Mesodermal cell (in vitro differentiated cells): ENCODE measurements around the gene STUM.

Source experiments
- H3K27ac ChIP-seq: 2 replicates; pipeline ENCODE4 v1.7.0; 2013; ENCODE audit warnings: mild to moderate bottlenecking, low read depth, low read length, moderate library complexity; ENCODE audit not compliant: severe bottlenecking
- H3K36me3 ChIP-seq: 2 replicates; pipeline ENCODE4 v1.7.1; 2013; ENCODE audit warnings: mild to moderate bottlenecking, low read length, moderate library complexity; ENCODE audit not compliant: control insufficient read depth, insufficient read depth
- H3K4me1 ChIP-seq: one replicate; pipeline ENCODE4 v1.7.1; 2013; ENCODE audit warnings: mild to moderate bottlenecking, low read length; ENCODE audit not compliant: insufficient read depth, control insufficient read depth, poor library complexity, severe bottlenecking
- H3K4me3 ChIP-seq: 2 replicates; pipeline ENCODE4 v1.7.0; 2013; ENCODE audit warnings: low read length, control low read depth, mild to moderate bottlenecking; ENCODE audit not compliant: insufficient read depth, poor library complexity, severe bottlenecking; ENCODE audit errors: extremely low read depth
- H3K9me3 ChIP-seq: 2 replicates; pipeline ENCODE4 v1.7.1; 2013; ENCODE audit warnings: mild to moderate bottlenecking, low read length, moderate library complexity; ENCODE audit not compliant: control insufficient read depth
- WGBS, 2 experiments: methylation state at CpG; one replicate each; pipeline ENCODE4 v1.1.5; 2013; ENCODE audit warnings: missing lambda C conversion rate in 2 of 2; ENCODE audit not compliant: insufficient coverage in 2 of 2; 5-methylcytosine and 5-hydroxymethylcytosine counted together

STUM gene

GRCh38 chr1:226648421-226648820 lies 99.9 kb downstream of the STUM start:
- 86 to 92% methylated on average over 6 of the region's 6 CpGs for WGBS, 2 experiments
- H3K4me1 ChIP-seq, result peaks cover 45% of the 10 kb centered on the region

DNA sequence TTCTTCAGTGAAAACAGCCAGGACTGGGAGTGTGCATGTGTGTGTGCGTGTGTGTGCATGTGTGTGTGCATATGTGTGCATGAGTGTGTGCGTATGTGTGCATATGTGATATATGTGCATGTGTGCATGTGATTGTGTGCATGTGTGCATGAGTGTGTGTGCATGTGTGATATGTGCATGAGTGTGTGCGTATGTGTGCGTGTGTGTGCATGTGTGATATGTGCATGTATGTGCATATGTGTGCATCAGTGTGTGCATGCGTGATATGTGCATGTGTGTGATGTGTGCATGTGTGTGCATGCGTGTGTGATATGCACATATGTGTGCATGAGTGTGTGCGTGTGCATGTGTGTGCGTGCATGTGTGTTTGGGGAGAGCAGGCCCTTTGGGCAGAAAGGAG lies 100.7 kb downstream of the STUM start:
- no peak overlapping the region for H3K27ac ChIP-seq
- H3K36me3 ChIP-seq, result peaks cover 41% of the 10 kb centered on the region
- WGBS, 2 experiments, result 89 to 97% methylated on average over 8 of the region's 8 CpGs
- H3K9me3 ChIP-seq, result no peaks in the 10 kb centered on the region
- H3K4me1 ChIP-seq, result peaks cover 43% of the 10 kb centered on the region
- H3K4me3 ChIP-seq, result no peak overlapping the region

More at GRCh38 chr1:226648421-226648820, 99.9 kb downstream of the STUM start:
- Histone ChIP-seq H3K27ac (no peak overlapping the region), H3K9me3 (no peaks in the 10 kb centered on the region), H3K4me3 (no peak overlapping the region), H3K36me3 (peaks cover 41% of the 10 kb centered on the region)

DNA sequence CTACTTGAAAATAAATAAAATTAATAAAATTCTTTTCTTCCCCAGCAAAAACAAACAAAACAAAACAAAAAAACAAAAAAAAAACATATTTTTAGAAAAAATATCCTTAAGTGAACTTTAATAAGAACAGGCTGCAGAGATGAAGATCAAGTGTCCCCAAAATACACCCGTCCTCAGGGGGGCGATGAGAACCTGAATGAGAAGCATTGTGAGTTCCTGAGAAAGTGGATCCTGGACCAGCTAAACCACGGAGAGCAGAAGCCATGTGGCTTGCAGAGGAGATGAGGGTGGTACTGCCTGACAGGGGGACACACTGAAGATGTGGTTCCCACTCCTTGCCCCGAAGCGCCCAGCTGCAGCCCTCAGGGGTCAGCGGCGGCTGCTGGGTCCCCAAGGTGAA lies 101.2 kb downstream of the STUM start:
- Histone ChIP-seq H3K4me3 (no peak overlapping the region), H3K36me3 (peaks cover 38% of the 10 kb centered on the region), H3K27ac (peak overlapping the region; percentile 1), H3K9me3 (no peaks in the 10 kb centered on the region), H3K4me1 (peaks cover 45% of the 10 kb centered on the region)
- 85 to 89% methylated on average over 6 to 7 of the region's 7 CpGs for WGBS, 2 experiments

- peak overlapping the region; percentile 46 for H3K27ac ChIP-seq
- WGBS, 2 experiments, result 73 to 77% methylated on average over 9 to 10 of the region's 11 CpGs
- peaks cover 32% of the 10 kb centered on the region for H3K36me3 ChIP-seq
- peaks cover 45% of the 10 kb centered on the region for H3K4me1 ChIP-seq
- no peak overlapping the region for H3K4me3 ChIP-seq
- no peaks in the 10 kb centered on the region for H3K9me3 ChIP-seq
Observed at GRCh38 chr1:226650236-226650841, 101.8 kb downstream of the STUM start.

DNA sequence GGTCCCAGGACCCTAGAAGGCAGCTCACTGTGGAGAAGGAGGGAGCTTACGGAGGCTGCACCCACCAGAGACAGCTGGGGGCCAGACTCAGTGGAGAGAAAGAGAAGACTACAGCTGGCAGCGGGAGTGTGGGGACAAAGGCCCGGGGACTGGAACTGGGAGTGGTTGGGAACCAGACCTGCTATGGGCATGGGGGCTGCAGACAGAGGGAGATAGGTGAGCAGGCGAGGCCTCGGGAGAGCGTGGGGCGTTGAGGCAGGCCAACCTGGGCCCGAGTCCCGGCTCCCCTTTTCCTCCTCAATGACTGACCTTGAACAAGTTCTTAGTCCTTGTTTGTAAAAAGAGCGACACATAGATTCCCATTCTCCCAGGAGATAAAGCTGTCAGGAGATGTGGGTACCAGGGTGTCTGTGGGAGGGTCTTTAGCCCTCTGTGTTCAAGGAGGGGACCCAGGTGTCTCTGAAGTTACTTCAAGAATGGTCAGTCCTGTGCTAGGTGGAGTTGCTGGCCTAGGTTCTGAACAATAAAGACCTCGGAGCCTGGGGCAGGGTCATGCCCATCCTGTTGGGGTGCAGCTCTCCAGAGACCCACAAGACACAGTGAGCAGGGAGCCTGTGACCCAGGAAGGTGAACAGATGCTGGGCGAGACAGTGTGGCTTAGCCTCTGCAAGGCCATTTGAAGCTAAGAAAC lies 102.6 kb downstream of the STUM start:
- no peak overlapping the region for H3K4me3 ChIP-seq
- H3K9me3 ChIP-seq, result no peaks in the 10 kb centered on the region
- peaks cover 45% of the 10 kb centered on the region for H3K4me1 ChIP-seq
- peak overlapping the region; percentile 46 for H3K27ac ChIP-seq
- H3K36me3 ChIP-seq, result peaks cover 24% of the 10 kb centered on the region
- WGBS, 2 experiments, result 95 to 96% methylated on average over 9 to 11 of the region's 12 CpGs

DNA sequence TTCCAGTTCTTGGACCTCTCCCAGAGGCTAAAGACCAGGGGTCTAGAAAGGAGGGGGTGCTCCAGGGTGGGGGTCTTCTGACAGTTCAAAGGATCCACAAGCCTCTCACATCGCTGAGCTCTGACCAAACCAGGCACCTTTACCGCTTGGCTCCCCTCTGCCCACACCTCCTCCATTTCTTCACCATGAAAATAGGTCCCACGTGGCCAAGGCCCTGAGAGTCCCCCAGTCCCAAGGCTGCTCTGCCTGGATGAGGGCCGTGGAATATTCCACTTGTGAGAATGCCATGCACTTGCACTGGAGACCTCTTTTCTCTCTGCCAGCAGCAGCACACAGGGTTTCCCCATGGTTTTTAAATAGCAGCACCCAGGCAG lies 103.2 kb downstream of the STUM start:
- Histone ChIP-seq H3K27ac (no peak overlapping the region), H3K36me3 (peaks cover 19% of the 10 kb centered on the region), H3K4me3 (no peak overlapping the region), H3K4me1 (peaks cover 48% of the 10 kb centered on the region), H3K9me3 (no peaks in the 10 kb centered on the region)
- WGBS, 2 experiments, result 93 to 96% methylated on average over 4 of the region's 4 CpGs

DNA sequence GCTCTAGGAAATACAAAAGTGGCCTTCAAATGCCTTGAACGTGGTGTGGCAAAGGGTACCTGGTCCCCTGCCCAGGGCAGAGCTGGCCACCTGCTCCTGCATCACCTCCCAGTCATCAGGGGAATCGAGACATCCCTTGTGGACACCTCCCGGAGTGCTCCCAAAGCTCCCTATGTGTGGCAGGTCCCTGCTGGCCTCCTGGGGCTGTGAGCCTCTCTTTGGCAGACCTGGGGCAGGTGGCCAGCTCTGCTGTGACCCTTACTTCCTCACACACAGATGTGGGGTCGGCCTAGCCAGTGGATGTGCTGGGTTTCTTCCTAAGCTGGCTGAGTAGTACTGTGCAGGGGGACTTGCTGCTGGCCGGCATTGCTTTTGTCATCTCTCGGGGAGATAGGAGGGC lies 104.0 kb downstream of the STUM start:
- H3K4me1 ChIP-seq, result peaks cover 52% of the 10 kb centered on the region
- H3K9me3 ChIP-seq, result no peaks in the 10 kb centered on the region
- H3K27ac ChIP-seq, result no peak overlapping the region
- WGBS, 2 experiments, result 86 to 97% methylated on average over 6 of the region's 6 CpGs
- peaks cover 10% of the 10 kb centered on the region for H3K36me3 ChIP-seq
- H3K4me3 ChIP-seq, result no peak overlapping the region

DNA sequence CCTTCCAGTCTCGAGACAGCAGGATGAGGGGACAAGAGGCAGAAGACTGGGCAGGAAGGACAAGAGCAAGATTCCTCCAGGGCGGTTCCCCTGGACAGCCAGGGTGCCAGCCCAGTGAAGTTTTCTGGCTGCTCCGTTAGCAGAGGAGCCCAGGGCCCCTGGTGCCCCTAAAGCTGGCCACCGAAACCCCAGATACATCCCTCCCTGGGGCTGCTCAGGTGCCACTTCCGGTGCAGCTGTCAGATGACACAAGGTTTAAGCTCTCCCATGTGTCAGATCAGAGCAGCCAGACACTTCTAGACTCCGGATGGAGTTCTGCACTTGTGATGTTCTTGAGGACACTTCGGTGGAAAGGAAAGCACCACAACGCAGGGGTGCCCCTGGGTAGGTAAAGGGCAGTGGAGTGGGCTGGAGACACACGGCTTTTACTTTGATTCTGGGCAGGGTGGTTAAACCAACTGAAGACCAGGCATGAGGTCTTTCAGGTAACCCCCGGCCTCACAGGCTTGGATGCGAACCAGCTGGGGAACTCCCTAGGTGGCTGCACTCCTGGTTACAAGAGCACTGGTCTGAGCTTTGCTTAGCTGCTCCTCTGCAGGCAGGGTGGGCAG lies 104.9 kb downstream of the STUM start:
- peaks cover 52% of the 10 kb centered on the region for H3K4me1 ChIP-seq
- H3K4me3 ChIP-seq, result no peak overlapping the region
- H3K9me3 ChIP-seq, result no peaks in the 10 kb centered on the region
- peak overlapping the region; percentile 85 for H3K27ac ChIP-seq
- H3K36me3 ChIP-seq, result peaks cover 5% of the 10 kb centered on the region
- 76 to 80% methylated on average over 8 to 10 of the region's 11 CpGs for WGBS, 2 experiments

GRCh38 chr1:226654046-226654667 lies 105.6 kb downstream of the STUM start:
- Histone ChIP-seq H3K9me3 (no peaks in the 10 kb centered on the region), H3K4me3 (no peak overlapping the region), H3K27ac (peak overlapping the region; percentile 85), H3K36me3 (no peaks in the 10 kb centered on the region), H3K4me1 (peaks cover 52% of the 10 kb centered on the region)
- 5 to 35% methylated on average over 4 to 5 of the region's 8 CpGs for WGBS, 2 experiments

GRCh38 chr1:226654668-226655055 lies 106.1 kb downstream of the STUM start:
- no peaks in the 10 kb centered on the region for H3K9me3 ChIP-seq
- no peaks in the 10 kb centered on the region for H3K36me3 ChIP-seq
- 70 to 74% methylated on average over 7 to 8 of the region's 8 CpGs for WGBS, 2 experiments
- peak overlapping the region; percentile 85 for H3K27ac ChIP-seq
- no peak overlapping the region for H3K4me3 ChIP-seq
- peaks cover 53% of the 10 kb centered on the region for H3K4me1 ChIP-seq
